NCI-H2227 (cell line): Measurements from ENCODE around the gene PLCB1.
"Not testable (repeated sequence)": the region's sequence is repeated elsewhere in the genome, so short reads cannot be mapped to it uniquely, and the experiment has no call there.

Source experiments
- DNase-seq: peaks from one replicate; lab custom pipeline; 2025; ENCODE audit not compliant: unreplicated experiment; lab: John Stamatoyannopoulos, UW

The PLCB1 gene

GRCh38 chr20:8155229-8155628 lies 23.2 kb downstream of the PLCB1 start:
- no peak for DNase-seq

- no peak for DNase-seq
Measured at GRCh38 chr20:8155812-8156211, 23.7 kb downstream of the PLCB1 start.

- DNase-seq: no peak
Measured at GRCh38 chr20:8156235-8157079, 24.4 kb downstream of the PLCB1 start.

- not testable (repeated sequence) for DNase-seq
Measured at GRCh38 chr20:8159217-8159616, 27.2 kb downstream of the PLCB1 start.

- DNase-seq: no peak
Measured at GRCh38 chr20:8161264-8162071, 29.4 kb downstream of the PLCB1 start.

- no peak for DNase-seq
Measured at GRCh38 chr20:8162610-8163009, 30.5 kb downstream of the PLCB1 start.

GRCh38 chr20:8163543-8163942 lies 31.5 kb downstream of the PLCB1 start:
- no peak for DNase-seq

DNA sequence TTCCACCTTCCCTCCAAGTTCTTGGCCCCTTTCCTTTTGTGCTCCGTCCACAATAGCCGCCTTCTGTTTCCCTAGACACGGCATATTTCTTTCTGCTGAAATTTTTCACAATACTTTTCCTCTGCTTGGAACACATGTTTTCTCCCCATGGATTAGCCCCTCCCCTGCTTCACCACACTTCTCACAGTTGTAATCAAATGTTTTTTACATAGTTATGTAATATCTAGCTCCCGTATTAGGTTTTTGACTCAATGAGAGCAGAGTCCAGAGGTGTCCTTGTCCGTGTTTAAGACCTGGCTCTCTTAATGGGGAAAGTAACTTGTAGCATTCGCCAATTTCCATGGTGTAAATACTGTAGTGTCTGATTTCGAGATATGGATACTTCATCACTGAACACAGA lies 34.7 kb downstream of the PLCB1 start:
- no peak for DNase-seq

GRCh38 chr20:8168785-8169288 lies 36.8 kb downstream of the PLCB1 start:
- no peak for DNase-seq

DNA sequence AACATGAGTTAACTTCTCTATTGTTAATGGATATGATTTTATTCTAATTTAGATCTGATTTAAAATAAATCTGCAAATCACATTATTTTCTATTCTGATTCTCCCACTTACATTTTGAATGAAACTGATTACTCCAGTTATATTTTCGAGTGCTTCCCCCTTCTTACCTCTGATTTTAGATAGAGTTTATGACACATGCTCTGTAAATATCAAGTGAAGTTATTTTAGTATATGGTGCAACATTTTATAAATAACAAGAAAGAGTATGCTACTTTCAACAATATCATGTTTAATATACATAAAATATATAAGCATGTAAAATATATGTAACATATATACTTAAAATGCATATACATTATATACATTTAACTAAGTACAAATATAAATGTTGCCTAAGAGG lies 38.9 kb downstream of the PLCB1 start:
- DNase-seq: no peak

DNA sequence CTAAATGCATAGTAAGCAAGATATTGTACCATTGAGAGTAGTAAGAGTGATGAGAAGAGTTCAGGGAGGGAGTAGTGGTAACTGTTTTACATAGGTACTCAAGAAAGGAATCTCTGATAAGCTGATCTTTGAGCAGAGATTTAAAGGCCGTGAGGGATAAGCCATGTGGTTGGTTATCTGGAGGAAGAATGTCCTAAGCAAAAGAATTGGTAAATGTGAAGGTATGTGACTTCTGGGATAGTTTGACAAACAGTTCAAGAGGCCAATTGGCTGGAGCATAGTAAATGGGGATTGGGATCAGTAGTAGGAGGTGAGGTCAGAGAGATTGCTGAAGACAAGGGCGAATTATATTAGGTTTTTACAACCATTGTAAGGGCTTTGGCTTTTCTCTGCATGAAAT lies 40.1 kb downstream of the PLCB1 start:
- no peak for DNase-seq

DNA sequence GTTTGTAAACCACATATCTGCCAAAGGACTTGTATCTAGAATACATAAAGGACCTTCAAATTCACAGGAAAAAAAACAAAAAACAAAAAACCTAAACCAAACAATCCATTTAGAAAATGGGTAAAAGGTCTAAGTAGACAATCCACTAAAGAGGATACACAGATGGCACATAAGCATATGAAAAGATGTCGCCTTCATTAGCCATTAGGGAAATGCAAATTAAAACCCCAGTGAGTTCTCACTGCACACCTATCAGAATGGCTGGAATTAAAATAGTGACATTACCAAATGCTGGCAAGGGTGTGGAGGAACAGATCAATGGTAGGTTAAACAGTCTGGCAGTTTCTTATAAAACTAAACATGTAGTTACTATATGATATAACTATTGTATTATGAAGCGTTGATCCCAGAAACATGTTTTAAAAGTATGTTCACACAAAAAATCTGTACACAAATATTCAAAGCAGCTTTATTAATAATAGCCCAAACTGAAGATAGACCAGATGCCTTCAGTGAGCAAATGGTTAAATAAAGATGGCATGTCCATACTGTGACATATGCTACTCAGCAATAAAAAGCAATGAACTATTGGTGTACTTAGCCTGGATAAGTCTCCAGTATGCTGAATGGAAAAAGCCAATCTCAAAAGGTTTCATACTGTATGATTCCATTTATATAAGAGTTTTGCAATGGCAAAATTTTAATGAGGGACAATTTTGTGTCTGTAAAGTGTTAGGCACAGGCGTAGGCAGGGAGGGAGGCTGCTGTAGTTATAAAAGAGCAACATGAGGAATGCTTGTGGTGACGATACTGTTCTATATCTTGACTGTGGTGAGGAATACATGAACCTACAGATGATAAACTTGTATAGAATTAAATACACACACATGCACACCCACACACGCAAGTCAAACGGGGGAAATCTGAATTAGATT lies 43.9 kb downstream of the PLCB1 start:
- DNase-seq: no peak

- DNase-seq: no peak
Measured at GRCh38 chr20:8183526-8183925, 51.5 kb downstream of the PLCB1 start.

- no peak for DNase-seq
Measured at GRCh38 chr20:8187740-8188139, 55.7 kb downstream of the PLCB1 start.

DNA sequence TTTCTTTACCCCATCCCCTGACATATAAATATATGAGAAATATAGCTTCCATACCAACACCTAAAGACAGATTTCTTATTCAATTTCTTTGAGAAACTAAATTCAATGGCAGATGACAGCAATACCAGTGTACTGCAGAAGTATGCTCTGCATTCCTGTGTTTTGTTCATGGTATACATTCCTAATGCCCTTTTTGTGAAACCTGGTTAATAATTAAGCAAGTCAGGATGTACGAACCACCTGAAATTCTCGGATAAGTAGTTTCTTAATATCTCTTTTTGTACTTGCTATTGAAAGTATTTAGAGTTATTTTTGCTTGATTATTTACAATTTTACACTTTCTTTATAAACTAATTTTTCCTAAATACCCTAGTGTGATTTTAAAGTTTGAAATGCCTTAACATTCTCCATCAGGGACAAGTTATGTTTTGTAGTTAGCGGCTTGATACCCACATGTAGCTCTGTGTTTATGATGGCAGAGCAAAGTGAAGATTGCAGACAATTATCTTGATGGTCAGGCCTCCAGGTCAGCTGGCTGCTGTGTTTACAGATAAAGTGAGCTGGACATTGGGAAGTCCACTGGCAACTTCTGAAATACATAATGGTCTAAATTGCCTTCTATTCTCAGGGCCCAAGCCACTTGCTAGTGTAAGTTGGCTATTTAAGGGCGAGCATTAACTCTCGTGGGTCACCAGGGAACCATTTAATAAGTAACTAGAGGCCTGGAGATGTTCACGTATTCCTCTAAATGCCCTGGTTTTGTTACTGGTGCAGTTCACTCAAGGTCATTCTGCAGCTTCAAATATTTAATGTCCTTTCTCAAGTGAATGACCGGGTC lies 58.2 kb downstream of the PLCB1 start:
- peak; percentile 41 for DNase-seq

- no peak for DNase-seq
Measured at GRCh38 chr20:8194721-8195120, 62.7 kb downstream of the PLCB1 start.

DNA sequence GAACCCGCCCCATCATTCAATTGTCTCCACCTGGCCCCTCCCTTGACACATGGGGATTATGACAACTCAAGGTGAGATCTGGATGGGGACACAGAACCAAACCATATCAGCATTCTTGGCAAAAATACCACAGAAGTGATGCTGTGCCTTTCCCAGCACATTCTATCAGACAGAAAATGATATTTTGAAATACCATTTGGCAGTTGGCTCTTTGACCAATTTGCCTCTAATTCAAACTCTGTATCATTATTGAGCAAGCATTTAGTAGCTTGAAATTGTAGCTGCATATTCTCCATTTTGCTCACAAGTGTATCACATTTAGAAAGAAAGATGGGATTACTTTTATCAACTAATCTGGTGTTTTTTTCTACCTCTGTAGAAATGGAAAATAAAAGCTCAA lies 64.0 kb downstream of the PLCB1 start:
- DNase-seq: no peak

- no peak for DNase-seq
Measured at GRCh38 chr20:8200220-8200619, 68.2 kb downstream of the PLCB1 start.

GRCh38 chr20:8203366-8203765 lies 71.3 kb downstream of the PLCB1 start:
- no peak for DNase-seq

- no peak for DNase-seq
Measured at GRCh38 chr20:8205996-8206395, 73.9 kb downstream of the PLCB1 start.
